ENCODE data around the gene SFPQ. TPM values are rescaled to one million over a fixed set of nuclear protein-coding genes. Genes with fewer than 3 reads are reported as not detected.

SFPQ gene
- total RNA-seq, 1 experiment from 2014 or later: 573 TPM

GRCh38 chr1:35136780-35137179 lies 56.2 kb downstream of the SFPQ start:
- no peak overlapping the region for H2BK120ac ChIP-seq (ENCODE audit: low read depth, low read length, poor library complexity, severe bottlenecking)
- no peaks in the 10 kb centered on the region for H3K23me2 ChIP-seq (ENCODE audit: insufficient read length, low read depth, low read length, poor library complexity, severe bottlenecking)
- no peak overlapping the region for H3T11ph ChIP-seq (ENCODE audit: low read length)
- H4K91ac ChIP-seq (ENCODE audit: insufficient read length, low read depth, low read length): no peak overlapping the region
- H2BK12ac ChIP-seq (ENCODE audit: insufficient read length, low read depth, low read length): no peak overlapping the region
- no peak overlapping the region for H4K8ac ChIP-seq (replicated peaks; ENCODE audit: insufficient read length, low read depth, low read length)
- peaks cover 17 to 20% of the 10 kb centered on the region in 2 experiments; a peak in 4 of 5 replicates for H3K9me3 Mint-ChIP-seq
- no peaks in the 10 kb centered on the region for H3K9me3 ChIP-seq (ENCODE audit: control insufficient read depth, low read depth, low read length)
- peaks cover 7 to 18% (median 7%) of the 10 kb centered on the region in 3 experiments for H3K36me3 Mint-ChIP-seq (ENCODE audit: insufficient read depth in 1 of 3, low read depth in 3 of 3)
- no peak overlapping the region for H3K23ac ChIP-seq (ENCODE audit: insufficient read length, low read depth, low read length)
- H3K18ac ChIP-seq (ENCODE audit: insufficient read length, low read depth, low read length): no peak overlapping the region
- no peaks in the 10 kb centered on the region for H3K79me1 ChIP-seq (ENCODE audit: insufficient read depth, low read depth, low read length, poor library complexity, severe bottlenecking)
- no peak overlapping the region for H3K27ac Mint-ChIP-seq
- no peak overlapping the region for H3K27ac ChIP-seq (ENCODE audit: insufficient read length, low read depth, low read length)
- DNase-seq: no peak
- no peak overlapping the region for H3K56ac ChIP-seq (ENCODE audit: insufficient read length, low read depth, low read length)
- no peaks in the 10 kb centered on the region for H3K27me3 ChIP-seq (ENCODE audit: insufficient read depth, low read length)
- H2BK5ac ChIP-seq (ENCODE audit: insufficient read length, low read length): no peak overlapping the region
- no peak overlapping the region for H3K9ac ChIP-seq (ENCODE audit: extremely low read depth, insufficient read length, low read length)
- WGBS (ENCODE audit: extremely low coverage, insufficient read length, low lambda C conversion rate): no CpG with 5 or more reads among the region's 3 CpGs
- H3K4me3 Mint-ChIP-seq: no peak overlapping the region
- no peak overlapping the region for H4K5ac ChIP-seq (ENCODE audit: insufficient read length, low read depth, low read length)
- no peaks in the 10 kb centered on the region for H3K79me2 ChIP-seq (ENCODE audit: insufficient read depth, low read length)
- H2BK20ac ChIP-seq (ENCODE audit: low read depth, low read length, poor library complexity, severe bottlenecking): no peak overlapping the region
- no peak overlapping the region for H3K4me2 ChIP-seq (ENCODE audit: insufficient read depth, insufficient read length, low read length)
- no peak overlapping the region for H3K14ac ChIP-seq (ENCODE audit: insufficient read depth, low read length)
- no peak for TF ChIP-seq CTCF (conservative IDR thresholded peaks at IDR 0.05)
- no peak overlapping the region for H2BK15ac ChIP-seq (ENCODE audit: low read depth, low read length)
- H4K20me1 ChIP-seq (ENCODE audit: control insufficient read depth, insufficient read depth, insufficient read length): no peaks in the 10 kb centered on the region
- H2AFZ ChIP-seq (ENCODE audit: low read length): no peak overlapping the region
- H3K4ac ChIP-seq (ENCODE audit: low read depth, low read length): no peak overlapping the region
- H2AK5ac ChIP-seq (ENCODE audit: insufficient read length, low read length): no peak overlapping the region
- no peaks in the 10 kb centered on the region for H3K4me1 ChIP-seq (ENCODE audit: insufficient read depth, low read length)
- peaks cover 2 to 5% of the 10 kb centered on the region in 2 experiments; a peak in 2 of 4 replicates for H3K4me1 Mint-ChIP-seq
- peaks cover 12% of the 10 kb centered on the region for H3K27me3 Mint-ChIP-seq (ENCODE audit: low read depth)

Other genes starting within 250 kb of the SFPQ start
- gene TMEM35B, start 207.8 kb downstream of the SFPQ start, total RNA-seq (2021): 6.9 and 7.7 TPM in 2 replicates
- 19.4 and 20.3 TPM in 2 replicates for gene ZMYM6, start 161.2 kb downstream of the SFPQ start, total RNA-seq (2021)
- 29.0 and 29.4 TPM in 2 replicates for gene ZMYM1, start 113.8 kb downstream of the SFPQ start, total RNA-seq (2021)
- 66.0 and 66.9 TPM in 2 replicates for gene ZMYM4, start 75.6 kb upstream of the SFPQ start, total RNA-seq (2021)

All from H9 (cell line).